HG03442 (cell line): ENCODE results near the gene PIK3CD.
"Not testable (repeated sequence)": the region's sequence is repeated elsewhere in the genome, so short reads cannot be mapped to it uniquely, and the experiment has no call there.

ENCODE experiments used
- ATAC-seq: cut with Tn5 transposase; IDR thresholded peaks from one replicate; pipeline ENCODE4 v1.9.1; 2021; ENCODE audit warnings: mild to moderate bottlenecking, moderate library complexity; ENCODE audit not compliant: unreplicated experiment

PIK3CD gene

DNA sequence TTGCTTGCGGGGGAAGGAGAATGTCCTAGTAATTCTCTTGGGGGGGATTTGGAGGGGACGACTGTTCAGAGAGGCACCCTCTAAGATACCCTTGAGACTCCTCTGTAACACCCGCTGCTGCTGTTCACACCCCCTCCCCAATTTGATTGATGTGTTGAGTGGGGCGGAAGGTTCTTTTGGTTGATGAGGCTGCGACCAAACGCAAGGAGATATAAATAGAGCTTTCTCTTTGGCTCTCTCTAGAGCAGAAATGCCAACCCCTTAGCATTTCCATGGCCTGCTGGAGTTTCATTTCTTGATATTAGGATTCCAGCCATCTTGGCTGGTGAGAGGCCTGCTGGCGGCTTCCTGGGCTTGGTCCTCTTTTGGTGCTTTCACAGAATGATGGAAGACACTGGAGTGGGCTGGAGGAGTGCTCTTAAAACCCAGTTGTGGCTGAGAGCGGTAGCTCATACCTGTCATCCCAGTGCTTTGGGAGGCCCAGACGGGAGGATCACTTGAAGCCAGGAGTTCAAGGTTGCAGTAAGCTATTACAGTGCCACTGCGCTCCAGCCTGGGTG lies 2.0 kb downstream of the PIK3CD start:
- no peak for ATAC-seq

DNA sequence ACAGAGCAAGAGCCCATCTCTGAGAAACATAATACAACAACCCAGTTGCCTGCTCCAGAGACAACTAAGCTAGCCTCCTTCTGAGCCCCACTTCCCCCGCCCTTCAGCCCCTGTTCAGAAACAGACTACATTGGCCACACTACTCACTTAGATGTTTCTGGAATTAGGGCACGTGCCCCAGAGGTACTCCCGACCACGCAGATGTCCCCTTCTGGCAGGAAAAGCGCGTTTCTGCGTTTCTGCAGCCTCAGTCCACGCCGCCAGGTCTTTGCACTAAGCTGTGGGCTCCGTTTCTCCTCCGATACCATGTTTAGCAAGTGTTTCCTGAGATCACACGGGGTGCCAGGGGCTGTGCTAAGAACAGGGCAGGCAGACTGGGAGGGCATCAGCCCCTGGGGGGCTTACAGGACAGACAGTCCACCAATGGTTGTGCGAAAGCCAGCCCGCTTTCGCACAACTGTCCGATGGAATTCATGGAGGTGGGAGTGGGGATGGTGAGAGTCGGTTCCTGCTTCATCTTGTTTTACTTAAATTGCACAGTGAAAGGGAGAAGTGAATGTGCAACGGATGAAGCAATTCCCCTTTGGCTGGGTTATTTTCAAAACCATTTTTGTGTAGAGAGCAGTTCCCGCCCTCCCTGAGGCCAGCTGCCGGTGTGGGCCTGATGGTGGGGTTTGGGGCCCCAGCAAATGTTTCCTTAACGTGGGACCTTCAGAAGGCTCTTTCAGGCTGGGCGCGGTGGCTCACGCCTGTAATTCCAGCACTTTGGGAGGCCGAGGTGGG lies 2.7 kb downstream of the PIK3CD start:
- ATAC-seq, result no peak

DNA sequence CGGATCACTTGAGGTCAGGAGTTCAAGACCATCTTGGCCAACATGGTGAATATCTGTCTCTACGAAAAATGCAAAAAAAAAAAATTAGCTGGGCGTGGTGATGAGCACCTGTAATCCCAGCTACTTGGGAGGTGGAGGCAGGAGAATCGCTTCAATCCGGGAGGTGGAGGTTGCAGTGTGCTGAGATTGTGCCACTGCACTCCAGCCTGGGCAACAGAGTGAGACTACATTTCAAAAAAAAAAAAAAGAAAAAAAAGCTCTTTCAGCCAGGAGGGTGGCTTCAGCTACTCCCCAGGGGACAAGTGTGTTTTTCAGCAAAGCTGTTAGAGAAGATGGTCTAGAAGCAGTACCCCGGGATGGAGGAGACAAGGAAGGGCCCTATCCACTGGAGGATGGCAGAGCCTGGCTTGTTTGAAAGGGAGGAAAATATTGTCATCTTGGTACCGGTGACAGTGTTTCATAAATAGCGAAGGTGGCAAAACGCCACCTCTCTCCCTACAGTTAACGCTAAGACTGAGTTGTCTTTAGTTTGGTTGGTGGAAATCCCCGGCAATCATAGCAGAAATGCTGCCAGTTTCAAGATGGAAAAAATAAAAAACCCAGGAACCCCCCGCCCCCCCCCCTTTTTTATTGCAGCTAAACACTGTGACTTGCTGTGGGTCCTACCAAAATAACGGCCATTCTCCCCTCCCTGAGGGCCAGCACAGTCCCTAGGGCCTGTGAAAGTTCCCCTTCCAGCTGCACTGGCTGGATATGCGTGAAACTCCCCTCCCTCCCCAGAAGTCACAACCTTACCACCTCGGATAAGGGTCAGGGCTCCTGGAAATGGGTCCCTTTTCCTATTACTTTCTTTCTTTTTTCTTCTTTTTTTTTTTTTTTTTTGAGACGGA lies 3.5 kb downstream of the PIK3CD start:
- no peak for ATAC-seq

- no peak for ATAC-seq
These were observed 4.3 kb downstream of the PIK3CD start for GRCh38 chr1:9655836-9656235.

DNA sequence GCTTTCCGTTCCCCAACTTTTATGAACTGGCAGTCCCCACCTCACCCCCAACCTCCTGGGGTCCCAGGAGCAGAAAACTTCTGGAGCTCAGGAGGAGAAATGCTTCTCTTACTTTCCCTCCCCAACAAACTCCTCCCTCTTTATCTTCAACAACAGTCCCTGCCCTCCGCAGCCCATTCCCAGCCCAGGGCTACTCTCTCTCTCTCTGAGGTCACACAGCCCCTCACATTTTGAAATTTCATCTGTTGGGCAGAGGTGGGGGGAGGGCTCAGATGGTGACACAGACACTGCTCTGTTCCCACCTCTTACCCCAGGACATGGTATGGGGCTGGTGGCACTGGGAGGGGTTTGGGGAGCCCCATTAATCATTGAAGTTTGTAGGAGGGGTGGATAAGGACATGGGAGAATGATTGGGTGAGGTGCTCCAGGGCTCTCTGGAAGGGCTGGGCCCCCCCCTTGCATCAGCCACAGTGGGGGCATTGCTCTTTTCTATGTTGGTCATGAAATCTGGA lies 6.0 kb downstream of the PIK3CD start:
- no peak for ATAC-seq

- no peak for ATAC-seq
These were observed 6.7 kb downstream of the PIK3CD start for GRCh38 chr1:9658199-9658598.

GRCh38 chr1:9659328-9659727 lies 7.8 kb downstream of the PIK3CD start:
- ATAC-seq, result no peak

GRCh38 chr1:9663257-9663656 lies 11.7 kb downstream of the PIK3CD start:
- ATAC-seq, result no peak

DNA sequence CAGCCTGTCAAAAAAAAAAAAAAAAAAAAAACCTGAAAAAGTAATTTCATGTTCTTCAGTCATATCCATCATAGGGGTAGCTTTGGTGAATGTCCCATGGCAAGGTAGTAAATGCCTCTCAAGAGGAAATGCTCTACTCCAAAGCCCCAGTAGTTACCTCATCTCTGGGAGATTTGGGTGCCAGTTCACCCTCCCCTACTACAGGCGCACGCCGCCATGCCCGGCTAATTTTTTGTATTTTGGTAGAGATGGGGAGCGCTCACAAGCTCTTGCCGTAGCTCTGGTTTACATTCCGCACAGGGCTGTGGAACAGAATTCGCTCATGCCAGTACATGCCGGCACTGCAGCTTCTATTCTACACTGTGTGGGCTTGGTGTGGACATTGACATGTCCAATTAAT lies 13.7 kb downstream of the PIK3CD start:
- ATAC-seq, result no peak

DNA sequence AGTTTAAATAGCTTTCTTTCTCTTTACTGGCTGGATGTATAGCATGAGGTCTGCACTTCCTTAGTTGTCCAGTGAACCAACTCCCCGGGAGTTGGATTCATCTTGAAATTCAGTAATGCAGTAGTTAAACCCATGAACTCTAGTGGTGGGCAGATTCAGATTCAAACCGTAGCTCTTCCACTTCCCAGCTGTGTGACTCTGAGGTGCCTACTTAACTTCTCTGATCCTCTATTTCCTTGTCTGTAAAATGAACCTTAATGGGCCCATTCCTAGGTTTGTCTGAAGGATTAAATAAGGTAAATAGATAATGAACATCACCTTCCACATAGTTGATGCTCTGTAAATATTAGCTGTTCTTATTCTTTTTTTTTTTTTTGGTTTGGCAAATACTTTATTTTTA lies 16.5 kb downstream of the PIK3CD start:
- ATAC-seq, result no peak

DNA sequence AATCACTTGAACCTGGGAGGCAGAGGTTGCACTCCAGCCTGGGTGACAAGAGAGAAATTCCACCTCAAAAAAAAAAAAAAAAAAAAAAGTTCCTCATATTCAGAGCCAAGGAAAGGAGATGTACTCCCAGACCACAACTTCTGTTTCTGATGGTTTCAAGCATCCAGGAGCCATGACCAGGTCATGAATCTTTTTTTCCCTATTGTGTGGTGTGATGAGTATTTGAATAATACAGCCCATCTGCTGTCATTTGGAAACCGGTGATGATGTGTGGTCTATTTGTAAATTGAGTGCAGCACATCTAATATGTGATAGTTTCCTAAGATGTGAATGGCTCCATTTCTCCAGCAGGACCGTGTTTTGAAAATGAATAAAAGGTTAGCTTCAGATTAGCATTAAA lies 18.6 kb downstream of the PIK3CD start:
- ATAC-seq, result no peak

GRCh38 chr1:9671377-9672140 lies 20.0 kb downstream of the PIK3CD start:
- ATAC-seq, result no peak

- ATAC-seq, result no peak
These were observed 20.9 kb downstream of the PIK3CD start for GRCh38 chr1:9672444-9672843.

DNA sequence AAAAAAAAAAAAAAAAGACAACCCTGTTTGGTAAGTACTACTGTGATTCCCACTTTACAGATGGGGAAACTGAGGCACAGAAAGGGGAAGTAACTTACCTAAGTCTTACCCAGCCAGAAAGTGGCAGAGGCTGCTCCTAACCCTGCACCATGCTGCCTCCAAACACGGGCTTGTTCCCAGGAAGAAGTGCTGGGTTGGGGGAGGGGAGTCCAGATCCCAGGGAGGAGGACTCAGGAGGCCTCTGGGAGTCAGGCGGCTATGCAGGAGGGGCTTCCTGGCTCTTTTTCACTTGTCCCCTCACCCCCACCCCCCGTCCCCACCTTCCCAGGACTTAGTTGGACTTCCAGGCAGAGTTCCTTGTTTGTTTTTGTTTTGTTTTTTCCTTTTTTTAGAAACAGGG lies 23.9 kb downstream of the PIK3CD start:
- ATAC-seq, result no peak

GRCh38 chr1:9676128-9676527 lies 24.6 kb downstream of the PIK3CD start:
- not testable (repeated sequence) for ATAC-seq

DNA sequence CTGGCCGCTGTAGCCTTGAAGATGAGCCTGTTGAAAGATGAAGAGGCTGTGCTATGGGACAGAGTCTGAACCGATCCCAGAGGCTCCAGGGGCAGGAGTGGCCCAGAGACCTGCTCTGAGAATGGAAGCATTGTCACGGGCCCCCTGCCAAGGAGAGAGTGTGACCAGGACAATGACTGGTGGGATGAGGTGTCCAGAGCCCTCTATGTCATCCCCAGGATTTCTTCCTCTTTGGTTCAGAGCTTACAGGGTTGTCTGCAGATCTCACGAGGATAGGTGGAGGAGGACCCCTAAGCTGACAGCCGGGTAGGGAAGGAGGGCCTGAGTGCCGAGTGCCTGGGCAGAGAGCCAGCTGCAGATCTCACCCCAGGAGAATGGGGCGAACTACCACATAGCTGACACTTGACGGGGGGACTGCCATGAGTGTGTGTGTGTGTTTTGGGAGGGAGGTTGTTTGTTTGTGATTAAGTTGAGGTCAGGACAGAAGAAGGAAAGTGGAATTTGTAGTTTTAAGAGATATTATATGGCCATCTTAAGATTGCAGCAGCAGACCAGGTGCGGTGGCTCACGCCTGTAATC lies 25.4 kb downstream of the PIK3CD start:
- ATAC-seq, result no peak

DNA sequence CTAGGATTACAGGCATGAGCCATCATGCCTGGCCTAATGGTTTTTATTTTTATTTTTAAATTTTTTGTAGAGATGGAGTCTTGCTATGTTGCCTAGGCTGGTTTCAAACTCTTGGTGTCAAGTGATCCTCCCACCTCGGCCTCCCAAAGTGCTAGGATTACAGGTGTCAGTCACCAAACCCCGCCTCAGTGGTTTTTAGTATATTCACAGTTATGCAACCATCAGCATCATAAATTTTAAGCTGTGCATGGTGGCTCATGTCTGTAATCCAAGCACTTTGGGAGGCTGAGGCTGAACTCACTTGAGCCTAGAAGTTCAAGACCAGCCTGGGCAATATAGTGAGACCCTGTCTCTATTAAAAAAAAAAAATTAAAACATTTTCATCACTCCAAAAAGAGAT lies 28.6 kb downstream of the PIK3CD start:
- ATAC-seq, result no peak

- ATAC-seq, result no peak
These were observed 29.3 kb downstream of the PIK3CD start for GRCh38 chr1:9680828-9681227.

GRCh38 chr1:9684801-9685200 lies 33.3 kb downstream of the PIK3CD start:
- ATAC-seq, result no peak

DNA sequence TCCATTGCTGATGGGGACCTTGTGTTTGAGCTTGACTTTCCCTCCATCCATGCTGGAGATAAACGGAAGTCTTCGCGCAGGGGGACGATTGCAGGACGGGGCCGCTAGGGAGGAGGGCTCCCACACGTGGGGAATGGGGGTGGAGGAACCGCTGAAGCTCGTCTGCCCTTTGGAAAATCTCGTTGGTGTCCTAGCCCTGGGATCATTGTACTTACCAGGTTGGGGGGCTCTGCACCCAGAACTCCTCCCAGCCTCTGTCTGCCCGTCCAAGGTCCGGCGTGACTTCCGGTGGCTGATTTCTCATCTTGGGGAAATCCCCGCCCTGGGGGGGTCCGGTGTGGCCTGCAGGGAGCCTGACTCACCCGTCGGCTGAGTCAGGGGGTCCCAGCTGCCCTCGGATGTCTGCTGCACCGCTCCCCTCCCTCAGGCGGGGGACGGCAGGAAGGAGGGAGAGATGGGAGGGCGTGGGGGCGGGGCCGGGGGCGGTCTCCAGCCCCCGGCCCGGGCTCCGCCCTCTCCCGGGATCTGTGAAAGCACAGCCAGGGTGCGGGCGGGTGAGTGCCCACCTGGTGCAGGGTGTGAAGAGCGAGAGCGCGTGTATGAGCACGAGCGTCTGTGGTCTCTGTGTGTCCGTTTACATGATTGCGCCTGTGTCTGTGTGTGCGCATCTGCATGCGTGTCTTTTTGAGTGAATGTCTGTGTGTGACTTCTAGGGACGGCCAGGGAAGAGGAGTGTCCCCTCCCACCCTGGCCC lies 35.8 kb downstream of the PIK3CD start:
- peak; percentile 36 for ATAC-seq
